H1 (cell line): ENCODE measurements around the gene TFCP2L1. TPM values are rescaled to one million over a fixed set of nuclear protein-coding genes. Genes with fewer than 3 reads are reported as not detected.

ENCODE experiments used
- CTCF ChIA-PET: fragments of 300-600 bp; sonication (Branson Sonifier 250); formaldehyde crosslinking; loops from one replicate; lab custom pipeline; 2021; ENCODE audit not compliant: partially characterized antibody; lab: Charles Lee
- POLR2A ChIA-PET: fragments of 300-600 bp; sonication (Branson Sonifier 250); formaldehyde crosslinking; loops from one replicate; lab custom pipeline; 2021; ENCODE audit warnings: inconsistent platforms; ENCODE audit not compliant: partially characterized antibody; lab: Charles Lee
- DNase-seq, 2 experiments: peaks; one replicate each; pipeline versions ENCODE4 v3.0.0 to v3.0.0-alpha.2; 2010 to 2022; ENCODE audit warnings: low spot score in 2 of 2, low read depth in 1 of 2, mixed read lengths in 1 of 2
- FAIRE-seq: peaks from 2 replicates; lab custom pipeline; 2011; peaks lifted over from hg19 to GRCh38; lab: Jason Lieb, UNC
- H2AFZ ChIP-seq: 2 replicates; pipeline ENCODE4 v1.8.1; 2012; ENCODE audit warnings: low read length, inconsistent platforms
- H2AK5ac ChIP-seq: 2 replicates; pipeline ENCODE4 v1.6.1; 2013; ENCODE audit warnings: low read depth, low read length
- H2BK120ac ChIP-seq: replicated peaks from 2 replicates; pipeline ENCODE3; 2013; ENCODE audit warnings: low read depth, low read length, inconsistent platforms
- H2BK12ac ChIP-seq: 2 replicates; pipeline ENCODE4 v1.6.1; 2013; ENCODE audit warnings: low read depth, low read length
- H2BK15ac ChIP-seq: 2 replicates; pipeline ENCODE4 v1.6.1; 2013; ENCODE audit warnings: low read length
- H2BK20ac ChIP-seq: 2 replicates; pipeline ENCODE4 v1.6.1; 2013; ENCODE audit warnings: low read length
- H2BK5ac ChIP-seq: 2 replicates; pipeline ENCODE4 v1.6.1; 2013; ENCODE audit warnings: low read depth, low read length
- H3K14ac ChIP-seq: 2 replicates; pipeline ENCODE4 v1.6.1; 2013; ENCODE audit warnings: inconsistent platforms; ENCODE audit not compliant: insufficient read length
- H3K18ac ChIP-seq: 2 replicates; pipeline ENCODE4 v1.6.1; 2013; ENCODE audit warnings: low read length; ENCODE audit errors: extremely low read depth
- H3K23ac ChIP-seq: 2 replicates; pipeline ENCODE4 v1.6.1; 2013; ENCODE audit warnings: inconsistent platforms; ENCODE audit not compliant: insufficient read length
- H3K23me2 ChIP-seq: 2 replicates; pipeline ENCODE4 v1.6.1; 2013; ENCODE audit warnings: low read depth, low read length
- H3K27ac ChIP-seq: 2 replicates; pipeline ENCODE4 v1.6.1; 2011; ENCODE audit warnings: low read depth, low read length, inconsistent platforms
- H3K27me3 ChIP-seq, 4 experiments: replicated peaks in 1 of 4; 1 replicate in 1 of 4; 2 replicates in 3 of 4; pipeline versions ENCODE4 v1.6.1 to v1.8.1; 2011 to 2013; ENCODE audit warnings: low read length in 3 of 4, mild to moderate bottlenecking in 3 of 4, inconsistent platforms in 2 of 4, mixed read lengths in 2 of 4, moderate library complexity in 1 of 4; ENCODE audit not compliant: control insufficient read depth in 3 of 4, insufficient read depth in 3 of 4; ENCODE audit errors: extremely low read depth in 1 of 4
- H3K36me3 ChIP-seq, 4 experiments: 2 replicates each; pipeline versions ENCODE4 v1.6.1 to v1.8.1; 2011 to 2013; ENCODE audit warnings: mild to moderate bottlenecking in 4 of 4, low read length in 3 of 4, moderate library complexity in 2 of 4, control low read depth in 1 of 4, inconsistent platforms in 1 of 4; ENCODE audit not compliant: insufficient read depth in 4 of 4, control insufficient read depth in 2 of 4
- H3K4ac ChIP-seq: replicated peaks from 2 replicates; pipeline ENCODE3; 2013; ENCODE audit warnings: low read length, low read depth, mixed read lengths, inconsistent platforms; ENCODE audit not compliant: insufficient read length
- H3K4me1 ChIP-seq, 4 experiments: replicated peaks in 1 of 4; 1 replicate in 1 of 4; 2 replicates in 3 of 4; pipeline versions ENCODE4 v1.6.1 to v1.8.1; 2011 to 2013; ENCODE audit warnings: low read length in 3 of 4, inconsistent platforms in 2 of 4, mixed read lengths in 1 of 4; ENCODE audit not compliant: insufficient read depth in 4 of 4, control insufficient read depth in 3 of 4
- H3K4me2 ChIP-seq, 2 experiments: 2 replicates each; pipeline versions ENCODE4 v1.6.1 to v1.8.1; 2011 to 2013; ENCODE audit warnings: low read depth in 2 of 2, low read length in 2 of 2, control low read depth in 1 of 2, inconsistent platforms in 1 of 2, mild to moderate bottlenecking in 1 of 2; ENCODE audit not compliant: insufficient read depth in 1 of 2
- H3K4me3 ChIP-seq, 4 experiments: fragments of 200-600, 300-600 bp in 1 of 4; sonication (generic), shearing (Covaris generic), sonication (Bioruptor Twin) in 1 of 4; 2 replicates each; pipeline versions ENCODE4 v1.5.1 to v1.8.1; 2011 to 2016; ENCODE audit warnings: low read length in 4 of 4, low read depth in 3 of 4, control low read depth in 2 of 4, inconsistent platforms in 2 of 4, mild to moderate bottlenecking in 2 of 4, mixed read lengths in 1 of 4, moderate library complexity in 1 of 4; ENCODE audit not compliant: insufficient read depth in 2 of 4; ENCODE audit errors: extremely low read depth in 1 of 4
- H3K56ac ChIP-seq: replicated peaks from 2 replicates; pipeline ENCODE3; 2013; ENCODE audit warnings: low read depth, mild to moderate bottlenecking, mixed read lengths, low read length, inconsistent platforms; ENCODE audit not compliant: insufficient read length
- H3K79me1 ChIP-seq: 2 replicates; pipeline ENCODE4 v1.6.1; 2013; ENCODE audit warnings: low read depth, low read length, control low read depth
- H3K79me2 ChIP-seq, 2 experiments: 2 replicates each; pipeline versions ENCODE4 v1.6.1 to v1.8.1; 2012 to 2013; ENCODE audit warnings: low read length in 2 of 2, mild to moderate bottlenecking in 2 of 2, inconsistent platforms in 1 of 2; ENCODE audit not compliant: insufficient read depth in 2 of 2, control insufficient read depth in 1 of 2
- H3K9ac ChIP-seq, 4 experiments: replicated peaks in 1 of 4; 1 replicate in 1 of 4; 2 replicates in 3 of 4; pipeline versions ENCODE4 v1.6.1 to v1.8.1; 2011 to 2013; ENCODE audit warnings: low read depth in 3 of 4, low read length in 3 of 4, control low read depth in 2 of 4, mild to moderate bottlenecking in 2 of 4, moderate library complexity in 2 of 4, inconsistent platforms in 1 of 4; ENCODE audit errors: extremely low read depth in 1 of 4
- H3K9me3 ChIP-seq, 2 experiments: 2 replicates each; pipeline versions ENCODE4 v1.6.1 to v1.8.1; 2012 to 2013; ENCODE audit warnings: mild to moderate bottlenecking in 2 of 2, moderate library complexity in 2 of 2, control low read depth in 1 of 2, inconsistent platforms in 1 of 2, low read depth in 1 of 2, low read length in 1 of 2, mixed read lengths in 1 of 2; ENCODE audit not compliant: insufficient read depth in 2 of 2
- H4K20me1 ChIP-seq, 2 experiments: replicated peaks in 1 of 2; 2 replicates each; pipeline versions ENCODE3 to v1.8.1; 2011 to 2013; ENCODE audit warnings: inconsistent platforms in 2 of 2, low read length in 2 of 2, mild to moderate bottlenecking in 1 of 2; ENCODE audit not compliant: insufficient read depth in 2 of 2, control insufficient read depth in 1 of 2
- H4K5ac ChIP-seq: 2 replicates; pipeline ENCODE4 v1.6.1; 2013; ENCODE audit warnings: low read length, low read depth, mixed read lengths, inconsistent platforms; ENCODE audit not compliant: insufficient read length
- H4K8ac ChIP-seq: 2 replicates; pipeline ENCODE4 v1.8.0; 2013; ENCODE audit warnings: mild to moderate bottlenecking, moderate library complexity, low read length, inconsistent platforms; ENCODE audit not compliant: insufficient read depth; ENCODE audit errors: extremely low read depth
- H4K91ac ChIP-seq: replicated peaks from 2 replicates; pipeline ENCODE3; 2013; ENCODE audit warnings: low read length, mixed read lengths, inconsistent platforms; ENCODE audit not compliant: insufficient read length
- CTCF ChIP-seq, 3 experiments: IDR thresholded peaks; 1 replicate in 2 of 3; 2 replicates in 1 of 3; pipeline versions ENCODE4 v1.5.1 to v1.6.1; 2011; ENCODE audit warnings: low read length in 3 of 3, mild to moderate bottlenecking in 3 of 3, inconsistent platforms in 2 of 3, low read depth in 1 of 3, moderate library complexity in 1 of 3; ENCODE audit not compliant: insufficient read depth in 1 of 3; ENCODE audit errors: control extremely low read depth in 1 of 3
- RAD21 ChIP-seq, 2 experiments: IDR thresholded peaks in 1 of 2; conservative IDR thresholded peaks in 1 of 2; 2 replicates each; pipeline ENCODE4 v1.6.1; 2011; ENCODE audit warnings: low read depth in 2 of 2, low read length in 2 of 2, improper control_type of control experiment in 1 of 2, inconsistent platforms in 1 of 2, mild to moderate bottlenecking in 1 of 2, moderate library complexity in 1 of 2
- RFX5 ChIP-seq: IDR thresholded peaks from 2 replicates; pipeline ENCODE4 v1.6.1; 2011; ENCODE audit warnings: low read depth, low read length, improper control_type of control experiment, borderline replicate concordance
- SP1 ChIP-seq: IDR thresholded peaks from 2 replicates; pipeline ENCODE4 v1.6.1; 2011; ENCODE audit warnings: low read depth, low read length
- TEAD4 ChIP-seq: IDR thresholded peaks from 2 replicates; pipeline ENCODE4 v1.6.1; 2012; ENCODE audit warnings: low read depth, low read length, inconsistent platforms, mixed read lengths
- WGBS, 2 experiments: shearing (Covaris generic) in 1 of 2; methylation state at CpG; one replicate each; pipeline versions ENCODE4 v1.1.6 to v1.1.7; 2013 to 2015; ENCODE audit warnings: low lambda C conversion rate in 2 of 2, mixed read lengths in 2 of 2, inconsistent platforms in 1 of 2, low coverage in 1 of 2, missing lambda C conversion rate in 1 of 2; ENCODE audit not compliant: insufficient replicate concordance in 2 of 2, insufficient coverage in 1 of 2, insufficient read length in 1 of 2; ENCODE audit errors: extremely low coverage in 1 of 2, missing lambda C conversion rate in 1 of 2; 5-methylcytosine and 5-hydroxymethylcytosine counted together
- polyA plus RNA-seq, 7 experiments: library from polyadenylated mRNA; depleted of rRNA in 3 of 7; stranded (reverse) in 5 of 7; unstranded in 2 of 7; fragments of >200 nt in 5 of 7; fragments of 200-250 nt in 2 of 7; gene quantifications; 1 replicate in 5 of 7; 2 replicates in 1 of 7; 4 replicates in 1 of 7; pipeline versions ENCODE4 v1.2.1 to v1.2.3, GENCODE V29; 2011 to 2013; ENCODE audit warnings: missing spikeins in 2 of 7, mixed read lengths in 2 of 7
- total RNA-seq: library from RNA; stranded (reverse); fragmentation: NEBNext Ultra II Directional; extraction: Animal tissue kit (Norgen Biotek cat#: 25700); gene quantifications from 2 replicates; pipeline ENCODE4 v1.2.1, GENCODE V29; 2021

Gene TFCP2L1
- total and polyA plus RNA-seq, 2 of the 8 experiments (the other 6 are each of a cell fraction or from before 2014, with no cell fraction given), result 1.5 to 3.8 TPM

GRCh38 chr2:121297217-121297830 lies 12.3 kb upstream of the TFCP2L1 start:
- H3K36me3 ChIP-seq, result no peaks in the 10 kb centered on the region
- no peak overlapping the region for H3K18ac ChIP-seq
- H2BK12ac ChIP-seq, result 0 out of 2 replicates have a peak overlapping the region, but pooled peaks have one; percentile 14
- no peak overlapping the region for H3K27ac ChIP-seq
- 64% methylated on average over 9 of the region's 9 CpGs; no CpG with 5 or more reads in 1 of the 2 experiments for WGBS, 2 experiments
- 0 out of 2 replicates have a peak overlapping the region, but pooled peaks have one; percentile 3 for H2BK15ac ChIP-seq
- H4K20me1 ChIP-seq, result no peaks in the 10 kb centered on the region
- H2AFZ ChIP-seq, result no peak overlapping the region
- H3K56ac ChIP-seq, result no peak overlapping the region
- H3K23me2 ChIP-seq, result no peaks in the 10 kb centered on the region
- no peak overlapping the region for H4K8ac ChIP-seq
- H3K9ac ChIP-seq, result no peak overlapping the region
- no peak overlapping the region for H3K4ac ChIP-seq
- H2BK120ac ChIP-seq, result no peak overlapping the region
- CTCF ChIA-PET, result interaction anchor here (0.9 to 3.9 kb wide), 34 partner anchors 9 to 339 kb away, joined by 3 to 38 read pairs (median 4); partner anchors contain the start of gene TFCP2L1
- FAIRE-seq, result peak; percentile 86
- H3K4me2 ChIP-seq, result no peak overlapping the region
- H3K79me2 ChIP-seq, result no peaks in the 10 kb centered on the region
- H2BK5ac ChIP-seq, result no peak overlapping the region
- no peak for DNase-seq
- H3K9me3 ChIP-seq, result no peaks in the 10 kb centered on the region
- H3K79me1 ChIP-seq, result no peaks in the 10 kb centered on the region
- no peak overlapping the region for H4K91ac ChIP-seq
- no peak overlapping the region for H2AK5ac ChIP-seq
- H3K23ac ChIP-seq, result no peak overlapping the region
- H2BK20ac ChIP-seq, result no peak overlapping the region
- H4K5ac ChIP-seq, result no peak overlapping the region
- TF ChIP-seq CTCF (IDR thresholded peaks at IDR 0.05; ENCODE audit: control extremely low read depth in 1 of 3, insufficient read depth in 1 of 3, low read depth in 1 of 3, low read length in 3 of 3), result peak; percentile 48 to 95 (median 95); a peak in 3 of 4 replicates
- peak; percentile 59 to 60 for TF ChIP-seq RAD21 (IDR thresholded peaks at IDR 0.05 in 1 of 2, conservative IDR thresholded peaks at IDR 0.05 in 1 of 2; ENCODE audit: low read depth in 2 of 2, low read length in 2 of 2)
- 0 out of 2 replicates have a peak, but pooled peaks have one; percentile 46 for TF ChIP-seq TEAD4
- TF ChIP-seq RFX5, result no peak
- TF ChIP-seq SP1, result no peak
- TF ChIP-seq, all 59 proteins: peak for 3
- Histone ChIP-seq H3K14ac (no peak overlapping the region), H3K4me3 (no peak overlapping the region), H3K27me3 (peaks cover 0 to 1% (median 0%) of the 10 kb centered on the region in 4 experiments; a peak in 1 of 7 replicates), H3K4me1 (no peaks in the 10 kb centered on the region)
- POLR2A ChIA-PET, result interaction anchor here (1.5 kb wide), 1 partner anchor 233 kb away, joined by 3 read pairs; the partner anchor contains the start of gene RNU4ATAC
